ENCODE measurements around the gene BRSK2.

BRSK2 gene

DNA sequence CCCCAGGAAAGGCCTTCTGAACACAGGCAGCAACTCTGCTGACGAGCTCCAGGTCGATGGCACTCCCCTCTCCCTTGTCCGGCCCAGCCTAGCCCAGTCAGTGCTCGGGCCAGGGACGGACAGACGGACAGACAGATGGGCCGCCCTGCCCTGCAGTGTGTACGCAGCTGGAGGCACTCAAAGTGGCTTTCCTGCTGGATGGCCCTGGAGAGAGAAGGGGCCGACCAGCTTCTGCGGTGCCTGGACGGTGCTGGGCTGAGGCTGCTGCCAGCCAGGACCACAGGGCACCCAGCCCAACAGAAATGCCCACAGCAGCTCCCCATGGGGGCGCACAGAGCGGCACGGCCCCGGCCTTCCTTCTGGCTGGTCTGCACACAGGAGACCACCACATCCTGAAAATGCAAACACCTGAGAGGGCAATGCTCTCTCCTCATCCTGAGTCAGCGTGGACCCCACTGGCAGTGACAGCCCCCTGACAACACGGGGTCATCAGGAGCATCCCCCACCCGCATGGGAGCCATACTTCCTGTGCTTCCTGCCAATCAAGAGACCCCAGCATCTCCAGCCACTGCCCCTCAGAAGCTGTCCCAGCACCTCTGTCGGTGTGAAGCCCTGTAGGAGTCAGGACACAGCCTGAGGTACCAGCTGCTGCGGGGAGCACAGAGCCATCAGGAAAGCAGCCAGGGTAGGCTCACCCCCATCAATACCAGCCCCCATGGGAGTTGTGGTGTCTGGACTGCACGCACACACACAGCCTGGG lies 97.5 kb downstream of the BRSK2 start:
- CTCF ChIA-PET = no interaction called here
- no peaks in the 10 kb centered on the region for H3K4me1 Mint-ChIP-seq
- H3K27me3 Mint-ChIP-seq = no peaks in the 10 kb centered on the region
- H3K9me3 Mint-ChIP-seq = no peaks in the 10 kb centered on the region
- H3K36me3 Mint-ChIP-seq = no peaks in the 10 kb centered on the region
- H3K4me3 Mint-ChIP-seq = no peak overlapping the region
- no peak for DNase-seq
- H3K27ac Mint-ChIP-seq = no peak overlapping the region

DNA sequence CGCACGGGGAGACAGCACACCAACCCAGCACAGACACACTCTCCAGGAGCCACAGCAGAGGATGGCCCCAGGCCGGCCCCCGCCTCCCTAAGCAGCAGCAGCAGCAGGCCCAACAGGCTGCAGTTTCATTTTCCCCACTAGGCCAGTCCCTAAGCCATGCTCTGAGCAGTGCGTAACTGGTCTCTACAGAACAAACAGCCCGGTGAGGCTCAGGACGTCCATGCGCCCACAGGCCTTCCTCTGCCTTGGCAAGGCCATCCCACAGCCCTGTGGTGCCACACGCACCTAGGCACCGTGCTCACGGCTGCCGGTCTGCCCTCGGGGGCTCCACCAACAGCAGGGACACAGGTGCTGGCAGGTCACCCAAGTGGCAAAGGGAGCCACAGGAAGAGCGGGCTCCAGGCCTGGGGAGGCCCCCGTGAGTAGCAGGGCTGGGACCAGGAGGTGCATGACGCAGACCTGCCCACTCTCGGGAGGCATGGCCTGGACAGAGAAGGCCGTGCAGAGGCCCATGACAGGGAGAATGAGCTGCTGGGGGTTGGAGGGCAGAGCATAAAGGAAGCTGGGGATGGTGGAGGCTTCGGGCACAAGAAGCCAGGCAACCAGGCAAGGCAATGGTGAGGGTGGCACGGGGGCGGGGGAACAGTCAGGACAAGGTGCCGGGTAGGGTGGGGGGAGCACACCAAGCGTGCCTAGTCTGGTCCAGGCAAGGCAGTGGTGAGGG lies 98.3 kb downstream of the BRSK2 start:
- Mint-ChIP-seq H3K36me3 (no peaks in the 10 kb centered on the region), H3K9me3 (no peaks in the 10 kb centered on the region), H3K27ac (no peak overlapping the region), H3K4me3 (no peak overlapping the region), H3K27me3 (no peaks in the 10 kb centered on the region), H3K4me1 (no peaks in the 10 kb centered on the region)
- CTCF ChIA-PET = no interaction called here
- no peak for DNase-seq

DNA sequence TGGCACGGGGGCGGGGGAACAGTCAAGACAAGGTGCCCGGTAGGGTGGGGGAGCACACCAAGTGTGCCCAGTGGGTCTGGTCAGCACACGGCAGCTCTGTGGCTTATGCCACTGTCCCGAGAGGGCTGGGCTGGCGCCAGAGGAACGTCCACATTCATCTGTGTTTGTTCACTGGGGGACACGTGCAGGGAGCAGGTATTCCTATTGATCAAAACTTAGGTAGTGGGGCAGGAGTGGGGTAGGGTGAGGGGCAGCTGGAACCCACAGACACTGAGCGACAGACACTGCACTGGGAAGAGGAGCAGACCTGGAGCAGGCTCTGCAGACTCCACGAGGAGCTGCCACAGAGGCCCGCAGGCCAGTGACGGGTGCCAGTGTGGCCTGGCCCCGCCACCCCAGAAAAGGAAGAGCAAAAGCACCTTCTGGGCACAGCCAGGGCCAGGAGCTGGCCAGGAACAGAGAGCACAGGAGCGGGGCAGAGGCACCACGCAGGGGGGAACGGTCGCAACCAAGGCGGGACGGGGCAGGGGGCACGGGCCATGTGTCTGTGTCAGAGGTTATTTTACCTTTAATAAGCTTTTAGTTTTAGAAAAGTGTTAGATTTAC lies 98.9 kb downstream of the BRSK2 start:
- H3K27me3 Mint-ChIP-seq = no peaks in the 10 kb centered on the region
- H3K36me3 Mint-ChIP-seq = no peaks in the 10 kb centered on the region
- H3K27ac Mint-ChIP-seq = no peak overlapping the region
- no peak for DNase-seq
- no peaks in the 10 kb centered on the region for H3K9me3 Mint-ChIP-seq
- CTCF ChIA-PET = no interaction called here
- no peak overlapping the region for H3K4me3 Mint-ChIP-seq
- H3K4me1 Mint-ChIP-seq = no peaks in the 10 kb centered on the region

DNA sequence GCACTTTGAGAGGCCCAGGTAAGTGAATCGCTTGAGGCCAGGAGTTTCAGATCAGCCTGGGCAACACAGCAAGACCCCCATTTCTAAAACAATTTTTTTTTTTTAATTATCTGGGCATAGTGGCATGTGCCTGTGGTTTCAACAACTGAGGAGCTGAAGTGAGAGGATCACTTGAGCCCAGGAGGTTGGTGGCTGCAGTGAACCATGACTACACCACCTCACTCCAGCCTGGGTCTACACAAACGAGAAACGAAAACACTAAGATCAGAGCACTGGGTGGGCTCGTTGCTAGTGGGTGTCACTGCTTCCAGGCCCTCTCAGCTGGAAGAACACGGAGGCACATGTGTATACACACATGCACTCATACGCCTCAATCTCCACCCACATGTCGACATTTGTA lies 100.9 kb downstream of the BRSK2 start:
- Mint-ChIP-seq H3K4me1 (no peaks in the 10 kb centered on the region), H3K4me3 (no peak overlapping the region), H3K9me3 (no peaks in the 10 kb centered on the region), H3K27me3 (no peaks in the 10 kb centered on the region), H3K27ac (no peak overlapping the region), H3K36me3 (peaks cover under 1% of the 10 kb centered on the region)
- CTCF ChIA-PET = no interaction called here
- DNase-seq = no peak

DNA sequence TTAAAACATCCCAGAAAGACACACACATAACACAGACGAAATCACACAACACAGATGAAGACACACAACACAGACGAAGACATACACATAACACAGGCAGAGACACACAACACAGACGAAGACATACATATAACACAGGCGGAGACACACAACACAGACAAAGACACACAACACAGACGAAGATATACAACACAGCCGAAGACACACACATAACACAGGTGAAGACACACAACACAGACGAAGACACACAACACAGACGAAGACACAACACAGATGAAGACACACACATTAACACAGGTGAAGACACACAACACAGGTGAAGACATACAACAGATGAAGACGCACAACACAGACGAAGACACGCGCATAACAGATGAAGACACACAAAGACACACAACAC lies 101.6 kb downstream of the BRSK2 start:
- H3K9me3 Mint-ChIP-seq = peaks cover 3% of the 10 kb centered on the region

DNA sequence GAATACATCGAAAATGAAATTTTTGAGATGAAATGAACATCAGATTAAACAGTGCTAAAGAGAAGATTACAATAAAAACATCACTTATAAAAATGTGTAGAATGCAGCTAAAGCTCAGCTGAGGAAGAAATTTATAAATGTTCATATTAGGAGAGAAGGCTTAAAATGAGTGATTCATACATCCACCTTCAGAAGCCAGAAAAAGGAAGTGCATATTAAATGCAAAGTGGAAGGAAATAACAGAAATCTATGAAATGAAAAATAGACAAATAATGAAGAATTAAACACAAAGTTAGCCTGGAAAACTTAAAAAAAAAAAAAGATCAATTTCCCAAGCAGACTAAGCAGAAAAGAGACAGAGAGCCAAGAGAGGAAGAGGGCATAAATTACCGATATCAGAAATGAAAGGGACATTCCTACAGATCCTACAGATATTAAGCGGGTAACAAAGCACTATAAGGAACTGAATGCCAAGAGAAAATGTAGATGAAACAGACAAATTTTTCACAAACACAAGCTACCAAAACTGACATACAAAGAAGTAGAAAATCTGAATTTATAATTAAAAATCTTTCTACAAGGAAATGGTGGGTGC lies 104.0 kb downstream of the BRSK2 start:
- Mint-ChIP-seq H3K4me1 (peaks cover 20% of the 10 kb centered on the region), H3K27me3 (no peaks in the 10 kb centered on the region), H3K9me3 (peaks cover 3% of the 10 kb centered on the region), H3K27ac (no peak overlapping the region), H3K36me3 (peaks cover 17% of the 10 kb centered on the region), H3K4me3 (no peak overlapping the region)
- CTCF ChIA-PET = no interaction called here
- DNase-seq = no peak

More for the DNA sequence above, 101.6 kb downstream of the BRSK2 start:
- CTCF ChIA-PET = no interaction called here
- Mint-ChIP-seq H3K27ac (no peak overlapping the region), H3K4me3 (no peak overlapping the region), H3K27me3 (no peaks in the 10 kb centered on the region), H3K4me1 (peaks cover 2% of the 10 kb centered on the region), H3K36me3 (peaks cover 5% of the 10 kb centered on the region)
- DNase-seq = no peak

DNA sequence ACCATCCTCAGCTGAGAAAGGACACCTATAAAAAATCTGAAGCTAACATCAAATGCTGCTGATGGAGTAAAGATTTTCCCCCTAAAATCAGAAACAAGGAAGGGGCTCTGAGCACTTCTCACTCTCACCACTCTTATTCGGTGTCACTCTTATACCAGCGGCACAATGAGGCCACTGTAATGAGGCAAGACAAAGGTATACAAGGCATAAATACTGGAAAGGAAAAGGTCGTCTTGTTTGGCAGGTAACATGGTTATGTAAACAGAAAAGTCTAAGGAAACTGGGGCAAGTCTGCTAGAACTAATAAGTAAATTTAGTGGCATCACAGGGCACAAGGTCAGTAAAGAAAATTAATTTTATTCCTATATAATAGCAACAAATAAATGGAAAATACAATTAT lies 104.9 kb downstream of the BRSK2 start:
- CTCF ChIA-PET = no interaction called here
- peaks cover 6% of the 10 kb centered on the region for H3K9me3 Mint-ChIP-seq

DNA sequence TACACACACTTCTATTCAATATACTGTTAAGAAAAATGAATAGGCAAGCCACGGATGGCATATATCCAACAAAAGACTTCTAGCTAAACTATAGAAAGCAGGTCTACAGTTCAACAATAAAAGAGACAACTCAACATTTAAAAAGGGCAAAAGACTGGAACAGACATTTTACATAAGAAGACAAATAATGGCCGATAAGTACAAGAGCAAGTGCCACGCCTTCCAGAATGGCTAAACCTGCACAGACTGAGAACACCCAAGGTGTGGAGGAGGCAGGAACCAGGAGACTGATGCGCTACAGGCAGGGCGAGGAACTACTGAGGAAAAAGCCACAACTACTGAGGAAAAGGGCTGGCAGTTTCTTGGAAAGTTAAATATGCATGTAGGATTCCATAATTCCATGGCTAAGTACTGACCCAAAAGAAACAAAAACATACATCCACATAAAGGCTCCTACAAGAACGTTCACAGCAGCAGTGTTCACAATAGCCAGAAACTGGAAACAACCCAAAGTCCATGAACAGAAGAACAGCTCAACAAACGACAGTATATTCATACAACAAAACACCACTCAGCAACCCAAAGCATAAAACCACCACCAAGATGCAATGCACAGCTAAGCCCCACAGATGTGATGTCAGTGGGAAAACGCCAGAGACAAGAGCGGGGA lies 106.5 kb downstream of the BRSK2 start:
- no peak for DNase-seq
- CTCF ChIA-PET = no interaction called here
- peaks cover 20% of the 10 kb centered on the region for H3K4me1 Mint-ChIP-seq
- H3K36me3 Mint-ChIP-seq = peaks cover 34% of the 10 kb centered on the region
- H3K27me3 Mint-ChIP-seq = no peaks in the 10 kb centered on the region
- no peak overlapping the region for H3K4me3 Mint-ChIP-seq
- H3K27ac Mint-ChIP-seq = no peak overlapping the region
- peaks cover 14% of the 10 kb centered on the region for H3K9me3 Mint-ChIP-seq

More for the DNA sequence above, 104.9 kb downstream of the BRSK2 start:
- H3K4me1 Mint-ChIP-seq = peaks cover 20% of the 10 kb centered on the region
- DNase-seq = no peak
- H3K27me3 Mint-ChIP-seq = no peaks in the 10 kb centered on the region
- peaks cover 21% of the 10 kb centered on the region for H3K36me3 Mint-ChIP-seq
- H3K4me3 Mint-ChIP-seq = no peak overlapping the region
- H3K27ac Mint-ChIP-seq = no peak overlapping the region

DNA sequence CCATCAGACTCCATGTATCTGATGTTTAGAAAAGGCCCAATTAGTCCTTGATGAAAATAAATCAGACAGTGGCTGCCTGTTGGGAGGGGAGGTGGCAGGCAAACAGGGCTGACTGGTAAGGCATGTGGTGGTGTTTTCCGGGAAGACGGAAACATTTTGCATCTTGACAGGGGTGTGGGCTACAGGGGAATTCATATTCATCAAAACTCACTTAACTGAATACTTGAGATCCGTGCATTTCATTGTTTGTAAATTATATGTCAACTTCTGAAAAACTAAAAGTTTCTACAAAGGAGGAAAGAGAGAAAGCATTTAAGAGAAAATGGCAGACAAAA lies 107.0 kb downstream of the BRSK2 start:
- CTCF ChIA-PET = no interaction called here
- Mint-ChIP-seq H3K36me3 (peaks cover 35% of the 10 kb centered on the region), H3K27ac (no peak overlapping the region), H3K4me3 (no peak overlapping the region), H3K9me3 (peaks cover 14% of the 10 kb centered on the region), H3K4me1 (peaks cover 20% of the 10 kb centered on the region), H3K27me3 (no peaks in the 10 kb centered on the region)
- DNase-seq = no peak

DNA sequence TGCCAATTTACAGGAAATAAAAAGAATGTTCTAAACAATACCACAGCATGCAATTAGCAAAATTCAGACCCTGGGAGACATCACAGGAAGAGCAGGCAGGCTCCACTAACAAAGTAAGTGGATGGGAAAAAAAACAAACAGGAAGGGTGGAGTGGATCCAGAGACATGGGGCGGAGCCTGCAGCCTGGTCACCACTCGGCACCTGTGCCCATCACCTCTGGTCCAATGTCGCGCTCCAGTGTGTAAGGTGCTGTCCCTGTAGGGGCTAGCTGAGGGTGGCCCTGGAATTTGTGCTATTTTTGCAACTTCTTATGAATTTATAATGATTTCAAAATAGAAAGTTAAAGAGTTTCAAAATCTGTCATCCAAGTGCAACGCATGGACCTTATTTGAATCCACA lies 107.9 kb downstream of the BRSK2 start:
- Mint-ChIP-seq H3K27ac (no peak overlapping the region), H3K27me3 (no peaks in the 10 kb centered on the region), H3K9me3 (peaks cover 14% of the 10 kb centered on the region), H3K36me3 (peaks cover 37% of the 10 kb centered on the region), H3K4me3 (no peak overlapping the region), H3K4me1 (peaks cover 20% of the 10 kb centered on the region)
- no peak for DNase-seq
- CTCF ChIA-PET = interaction anchor here (1.6 kb wide), 1 partner anchor 18 kb away, joined by 6 read pairs; no protein-coding TSS in a partner anchor

DNA sequence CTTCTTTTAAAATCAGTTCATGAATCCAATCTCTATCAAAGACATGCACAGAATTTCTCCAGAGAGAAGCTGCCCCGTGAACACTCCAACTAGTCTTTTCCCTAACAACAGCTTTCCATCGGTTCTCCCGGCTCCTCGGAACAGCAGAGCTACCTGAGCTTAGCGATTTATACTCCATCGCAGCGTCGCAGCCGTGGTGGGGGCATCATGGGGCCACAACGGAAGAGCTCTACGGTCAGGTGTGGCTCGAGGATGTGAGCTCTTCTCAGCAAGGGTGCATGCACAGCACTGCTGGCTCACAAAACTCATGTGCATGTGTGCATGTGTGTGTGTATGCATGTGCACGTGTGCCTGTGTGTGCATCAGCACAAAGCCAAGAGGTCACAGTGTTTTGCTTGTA lies 108.5 kb downstream of the BRSK2 start:
- Mint-ChIP-seq H3K4me1 (peaks cover 20% of the 10 kb centered on the region), H3K27ac (no peak overlapping the region), H3K4me3 (no peak overlapping the region), H3K27me3 (no peaks in the 10 kb centered on the region), H3K9me3 (peaks cover 14% of the 10 kb centered on the region), H3K36me3 (peaks cover 37% of the 10 kb centered on the region)
- CTCF ChIA-PET = interaction anchor here (1.6 kb wide), 1 partner anchor 17 kb away, joined by 6 read pairs; no protein-coding TSS in a partner anchor
- DNase-seq = no peak

DNA sequence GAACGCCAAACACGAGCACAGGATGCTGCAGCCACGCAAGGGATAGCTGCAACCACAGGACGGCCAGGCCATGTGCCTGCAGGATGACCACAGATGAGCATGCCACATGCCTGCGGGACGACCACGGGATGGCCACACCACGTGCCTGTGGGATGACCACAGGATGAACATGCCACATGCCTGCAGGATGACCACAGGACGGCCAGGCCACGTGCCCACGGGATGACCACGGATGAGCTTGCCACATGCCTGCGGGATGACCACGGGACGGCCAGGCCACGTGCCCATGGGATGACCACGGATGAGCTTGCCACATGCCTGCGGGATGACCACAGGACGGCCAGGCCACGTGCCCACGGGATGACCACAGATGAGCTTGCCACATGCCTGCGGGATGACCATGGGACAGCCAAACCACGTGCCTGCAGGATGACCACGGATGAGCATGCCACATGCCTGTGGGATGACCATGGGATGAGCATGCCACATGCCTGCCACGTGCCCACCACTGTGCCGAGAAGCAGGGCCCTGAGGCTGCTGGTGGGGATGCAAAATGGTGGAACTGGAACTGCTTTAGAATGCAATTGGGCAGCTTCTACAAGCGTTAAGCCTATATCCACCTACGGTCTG lies 109.6 kb downstream of the BRSK2 start:
- Mint-ChIP-seq H3K27me3 (no peaks in the 10 kb centered on the region), H3K4me1 (peaks cover 20% of the 10 kb centered on the region), H3K9me3 (peaks cover 14% of the 10 kb centered on the region), H3K27ac (no peak overlapping the region), H3K36me3 (peaks cover 37% of the 10 kb centered on the region), H3K4me3 (no peak overlapping the region)
- DNase-seq = no peak
- CTCF ChIA-PET = interaction anchor here (1.6 kb wide), 1 partner anchor 16 kb away, joined by 6 read pairs; no protein-coding TSS in a partner anchor

DNA sequence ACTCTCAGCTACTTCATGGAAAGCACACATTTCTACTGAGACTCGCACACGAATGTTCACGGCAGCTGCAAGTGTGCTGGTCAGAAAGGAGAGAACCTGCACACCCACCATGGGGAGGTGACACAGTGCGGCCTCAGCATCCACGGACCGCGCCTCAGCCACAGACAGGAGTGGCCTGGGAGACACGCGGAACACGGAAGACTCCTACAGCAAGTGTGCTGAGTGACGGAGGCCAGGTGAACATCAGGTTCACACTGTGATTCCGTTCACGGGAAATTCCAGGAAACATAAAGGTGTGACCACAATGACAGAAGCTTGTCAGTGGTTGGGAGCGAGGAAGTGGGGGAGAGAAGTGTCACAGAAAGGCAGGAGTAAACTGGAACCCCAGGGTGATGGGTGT lies 110.2 kb downstream of the BRSK2 start:
- Mint-ChIP-seq H3K27me3 (no peaks in the 10 kb centered on the region), H3K4me1 (peaks cover 20% of the 10 kb centered on the region), H3K4me3 (no peak overlapping the region), H3K27ac (no peak overlapping the region), H3K9me3 (peaks cover 14% of the 10 kb centered on the region), H3K36me3 (peaks cover 37% of the 10 kb centered on the region)
- CTCF ChIA-PET = no interaction called here
- DNase-seq = no peak
